IMR-90 (cell line): ENCODE results near the gene MAGEA8. TPM values are rescaled to one million over a fixed set of nuclear protein-coding genes. Genes with fewer than 3 reads are reported as not detected.

Experiments
- ATAC-seq: fragments of 200-7000 bp; cut with Tn5 transposase; 2 replicates; pipeline ENCODE4 v1.9.1; 2020; ENCODE audit warnings: low read depth, mild to moderate bottlenecking, moderate library complexity
- BruUV-seq: library from RNA; stranded (reverse); fragments of 400-500 nt; replicated peaks from 2 replicates; lab custom pipeline; 2021; lab: Mats Ljungman, UMichigan
- CTCF ChIA-PET: fragments of 300-600 bp; formaldehyde crosslinking; extraction: SDS; loops from one replicate; lab custom pipeline; 2021; ENCODE audit warnings: antibody characterized with exemption; lab: Yijun Ruan, JAX
- POLR2A ChIA-PET: fragments of 300-600 bp; sonication (Branson Sonifier 250); formaldehyde crosslinking; loops from one replicate; lab custom pipeline; 2022; ENCODE audit warnings: antibody characterized with exemption; ENCODE audit not compliant: unreplicated experiment; lab: Charles Lee
- DNase-seq: peaks from one replicate; pipeline ENCODE4 v3.0.0; 2013
- H2AFZ ChIP-seq: replicated peaks from 2 replicates; pipeline ENCODE3; 2013; ENCODE audit warnings: low read length, mild to moderate bottlenecking; ENCODE audit not compliant: poor library complexity
- H2AK5ac ChIP-seq: 2 replicates; pipeline ENCODE4 v1.6.1; 2013; ENCODE audit warnings: low read depth, low read length, inconsistent platforms
- H2AK9ac ChIP-seq: replicated peaks from 2 replicates; pipeline ENCODE3; 2013; ENCODE audit warnings: mild to moderate bottlenecking, low read depth, low read length, moderate library complexity; ENCODE audit not compliant: poor library complexity
- H2BK120ac ChIP-seq: 2 replicates; pipeline ENCODE4 v1.6.1; 2013; ENCODE audit warnings: low read depth, low read length, inconsistent platforms
- H2BK15ac ChIP-seq: 3 replicates; pipeline ENCODE4 v1.6.1; 2013; ENCODE audit warnings: low read depth, low read length, inconsistent platforms
- H2BK20ac ChIP-seq: 2 replicates; pipeline ENCODE4 v1.6.1; 2013; ENCODE audit warnings: low read depth, mild to moderate bottlenecking, inconsistent platforms, low read length, moderate library complexity
- H2BK5ac ChIP-seq: 2 replicates; pipeline ENCODE4 v1.6.1; 2013; ENCODE audit warnings: mild to moderate bottlenecking, low read depth, low read length, inconsistent platforms; ENCODE audit not compliant: poor library complexity, severe bottlenecking
- H3K14ac ChIP-seq: replicated peaks from 2 replicates; pipeline ENCODE4 v1.6.1; 2013; ENCODE audit warnings: low read depth, low read length, inconsistent platforms
- H3K18ac ChIP-seq: 2 replicates; pipeline ENCODE4 v1.6.1; 2013; ENCODE audit warnings: low read depth, low read length, control low read depth
- H3K23ac ChIP-seq: 2 replicates; pipeline ENCODE4 v1.6.1; 2013; ENCODE audit warnings: low read depth, low read length, inconsistent platforms
- H3K27ac ChIP-seq: 2 replicates; pipeline ENCODE4 v1.5.1; 2013; ENCODE audit warnings: mild to moderate bottlenecking, control low read depth, low read length; ENCODE audit not compliant: insufficient read depth
- H3K27me3 ChIP-seq: 2 replicates; pipeline ENCODE4 v1.6.1; 2013; ENCODE audit warnings: low read length; ENCODE audit not compliant: control insufficient read depth, insufficient read depth
- H3K36me3 ChIP-seq: 2 replicates; pipeline ENCODE4 v1.6.1; 2013; ENCODE audit warnings: low read length, mixed read lengths; ENCODE audit not compliant: control insufficient read depth, insufficient read depth
- H3K4ac ChIP-seq: 2 replicates; pipeline ENCODE4 v1.6.1; 2013; ENCODE audit warnings: low read depth, low read length, inconsistent platforms
- H3K4me1 ChIP-seq: 2 replicates; pipeline ENCODE4 v1.6.1; 2013; ENCODE audit warnings: low read length, mixed read lengths; ENCODE audit not compliant: control insufficient read depth, insufficient read depth
- H3K4me2 ChIP-seq: 2 replicates; pipeline ENCODE4 v1.6.1; 2013; ENCODE audit warnings: low read depth, mild to moderate bottlenecking, control low read depth, low read length, moderate library complexity
- H3K4me3 ChIP-seq: 2 replicates; pipeline ENCODE4 v1.5.1; 2013; ENCODE audit warnings: low read depth, mild to moderate bottlenecking, control low read depth, low read length, moderate library complexity; ENCODE audit not compliant: insufficient read depth
- H3K56ac ChIP-seq: 2 replicates; pipeline ENCODE4 v1.6.1; 2013; ENCODE audit warnings: low read length, inconsistent platforms; ENCODE audit not compliant: insufficient read depth; ENCODE audit errors: extremely low read depth
- H3K79me1 ChIP-seq, 2 experiments: 2 replicates each; pipeline ENCODE4 v1.6.1; 2013; ENCODE audit warnings: low read length in 2 of 2, inconsistent platforms in 1 of 2, low read depth in 1 of 2
- H3K9ac ChIP-seq: 2 replicates; pipeline ENCODE4 v1.6.1; 2013; ENCODE audit warnings: low read depth, low read length, control low read depth
- H3K9me1 ChIP-seq: 2 replicates; pipeline ENCODE4 v1.6.1; 2013; ENCODE audit warnings: low read length, inconsistent platforms; ENCODE audit not compliant: insufficient read depth
- H3K9me3 ChIP-seq: 2 replicates; pipeline ENCODE4 v1.6.1; 2013; ENCODE audit warnings: low read length; ENCODE audit not compliant: control insufficient read depth, insufficient read depth
- H4K20me1 ChIP-seq: 2 replicates; pipeline ENCODE4 v1.6.1; 2013; ENCODE audit warnings: low read length, inconsistent platforms; ENCODE audit not compliant: insufficient read depth
- H4K5ac ChIP-seq: 2 replicates; pipeline ENCODE4 v1.6.1; 2013; ENCODE audit warnings: mild to moderate bottlenecking, low read depth, low read length, control low read depth
- H4K8ac ChIP-seq, 2 experiments: 2 replicates each; pipeline ENCODE4 v1.6.1; 2013; ENCODE audit warnings: low read depth in 2 of 2, low read length in 2 of 2, control low read depth in 1 of 2, inconsistent platforms in 1 of 2
- H4K91ac ChIP-seq: 2 replicates; pipeline ENCODE4 v1.6.1; 2013; ENCODE audit warnings: low read depth, low read length, inconsistent platforms; ENCODE audit not compliant: insufficient read depth
- CTCF ChIP-seq: conservative IDR thresholded peaks from 2 replicates; pipeline ENCODE4 v1.5.1; 2012; ENCODE audit warnings: mild to moderate bottlenecking, low read depth, low read length, improper control_type of control experiment
- POLR2A ChIP-seq: IDR thresholded peaks from 2 replicates; pipeline ENCODE4 v1.6.1; 2012; ENCODE audit warnings: mild to moderate bottlenecking, low read depth, low read length
- RAD21 ChIP-seq: IDR thresholded peaks from 2 replicates; pipeline ENCODE4 v1.6.1; 2012; ENCODE audit warnings: low read length, improper control_type of control experiment
- RFX5 ChIP-seq: IDR thresholded peaks from 2 replicates; pipeline ENCODE4 v1.8.0; 2012; ENCODE audit warnings: low read depth, mild to moderate bottlenecking, low read length, moderate library complexity
- SMC3 ChIP-seq: fragments of 150-350 bp; IDR thresholded peaks from 2 replicates; pipeline ENCODE4 v1.6.1; 2016; ENCODE audit warnings: low read depth, mild to moderate bottlenecking, antibody characterized with exemption, low read length, moderate library complexity
- dilution Hi-C: fragments of 300-500 bp; cut with HindIII; formaldehyde crosslinking; loops from one replicate; pipeline ENCODE4 v1.14.3; 2018; ENCODE audit warnings: low sequenced_read_pairs; ENCODE audit not compliant: unreplicated experiment
- in situ Hi-C: fragments of 300-500 bp; cut with MboI; formaldehyde crosslinking; loops from 3 replicates; pipeline ENCODE4 v1.14.3; 2019; ENCODE audit warnings: low sequenced_read_pairs, inconsistent platforms, mixed read lengths
- intact Hi-C: fragments of 100-400 bp; cut with micrococcal nuclease; formaldehyde crosslinking; loops from 2 replicates; pipeline ENCODE4 v1.10.0; 2022
- polyA plus RNA-seq, 3 experiments: library from polyadenylated mRNA; depleted of rRNA; stranded (reverse); fragments of >200 nt; gene quantifications; 2 replicates each; pipeline ENCODE4 v1.2.3, GENCODE V29; 2012; ENCODE audit warnings: low replicate concordance in 1 of 3
- total RNA-seq: library from RNA; depleted of rRNA; stranded (reverse); fragments of >200 nt; gene quantifications from 2 replicates; pipeline ENCODE4 v1.2.3, GENCODE V29; 2012

Gene MAGEA8
- total and polyA plus RNA-seq, 2 of the 4 experiments (the other 2 are of a cell fraction) = not detected

GRCh38 chrX:149837639-149838038, 43.3 kb upstream of the MAGEA8 start:
- H3K9ac ChIP-seq = no peak overlapping the region
- no peaks in the 10 kb centered on the region for H3K36me3 ChIP-seq
- no peak overlapping the region for H4K5ac ChIP-seq
- no peaks in the 10 kb centered on the region for H3K4me1 ChIP-seq
- no peak overlapping the region for H3K23ac ChIP-seq
- no peak overlapping the region for H2AK5ac ChIP-seq
- H3K4ac ChIP-seq = no peak overlapping the region
- H2BK15ac ChIP-seq = no peak overlapping the region
- no peak overlapping the region for H3K18ac ChIP-seq
- no peak for TF ChIP-seq POLR2A
- no peak for TF ChIP-seq CTCF
- no peak for TF ChIP-seq RAD21
- TF ChIP-seq SMC3 = no peak
- no peak for TF ChIP-seq RFX5
- no peaks in the 10 kb centered on the region for H3K79me1 ChIP-seq
- H2AFZ ChIP-seq = no peak overlapping the region
- no peak overlapping the region for H3K4me3 ChIP-seq
- H3K27me3 ChIP-seq = no peaks in the 10 kb centered on the region
- no peak for DNase-seq
- no peak overlapping the region for H2AK9ac ChIP-seq
- ATAC-seq = no peak
- intact Hi-C loops = no loop called here
- H3K56ac ChIP-seq = no peak overlapping the region
- H4K8ac ChIP-seq = no peak overlapping the region
- no peaks in the 10 kb centered on the region for H4K20me1 ChIP-seq
- no peak overlapping the region for H4K91ac ChIP-seq
- no peak overlapping the region for H2BK120ac ChIP-seq
- H3K9me1 ChIP-seq = no peaks in the 10 kb centered on the region
- H2BK20ac ChIP-seq = no peak overlapping the region
- in situ Hi-C loops = loop anchor here (25.0 kb wide), 1 partner anchor 125 kb away; the partner anchor contains the start of gene MAGEA11
- POLR2A ChIA-PET = no interaction called here
- no peak overlapping the region for H3K4me2 ChIP-seq
- CTCF ChIA-PET = no interaction called here
- H3K27ac ChIP-seq = no peak overlapping the region
- no peak overlapping the region for H3K14ac ChIP-seq
- dilution Hi-C loops = no loop called here
- no peaks in the 10 kb centered on the region for H3K9me3 ChIP-seq
- no TSS peak for BruUV-seq
- no peak overlapping the region for H2BK5ac ChIP-seq
